ENCODE results near the gene HNRNPU. TPM values are rescaled to one million over a fixed set of nuclear protein-coding genes. Genes with fewer than 3 reads are reported as not detected.

The HNRNPU gene
- total RNA-seq, 4 donors from 2014 or later, result 284 to 367 (median 323) TPM

GRCh38 chr1:244810221-244810620 lies 54.1 kb downstream of the HNRNPU start:
- ATAC-seq, result no peak
- Histone ChIP-seq H3K9me3 (no peaks in the 10 kb centered on the region), H3K27me3 (peaks cover 16% of the 10 kb centered on the region), H3K36me3 (no peaks in the 10 kb centered on the region), H3K27ac (no peak overlapping the region), H3K4me3 (no peak overlapping the region), H3K4me1 (no peaks in the 10 kb centered on the region)
- TF ChIP-seq POLR2AphosphoS5 (IDR thresholded peaks at IDR 0.05), result no peak
- no peak for TF ChIP-seq CTCF (IDR thresholded peaks at IDR 0.05)
- no peak for TF ChIP-seq POLR2A (IDR thresholded peaks at IDR 0.05)
- TF ChIP-seq EP300 (IDR thresholded peaks at IDR 0.05), result no peak
- WGBS, 2 donors (ENCODE audit: low coverage in 1 of 2), result 71 to 85% methylated on average over 6 to 22 of the region's 22 CpGs

GRCh38 chr1:244807138-244807537 lies 57.2 kb downstream of the HNRNPU start:
- H3K27ac ChIP-seq, result no peak overlapping the region
- no peak for ATAC-seq

GRCh38 chr1:244804841-244805240 lies 59.5 kb downstream of the HNRNPU start:
- Histone ChIP-seq H3K36me3 (no peaks in the 10 kb centered on the region), H3K4me3 (no peak overlapping the region), H3K4me1 (no peaks in the 10 kb centered on the region), H3K27me3 (no peaks in the 10 kb centered on the region), H3K27ac (no peak overlapping the region), H3K9me3 (no peaks in the 10 kb centered on the region)
- no peak for ATAC-seq
- TF ChIP-seq POLR2AphosphoS5 (IDR thresholded peaks at IDR 0.05) (no peak), POLR2A (IDR thresholded peaks at IDR 0.05) (no peak), CTCF (IDR thresholded peaks at IDR 0.05) (no peak), EP300 (IDR thresholded peaks at IDR 0.05) (no peak)
- WGBS, 2 donors (ENCODE audit: low coverage in 1 of 2), result 87 to 90% methylated on average over 8 of the region's 8 CpGs

More at GRCh38 chr1:244807138-244807537, 57.2 kb downstream of the HNRNPU start:
- TF ChIP-seq POLR2AphosphoS5 (IDR thresholded peaks at IDR 0.05), result no peak
- TF ChIP-seq CTCF (IDR thresholded peaks at IDR 0.05), result no peak
- H3K4me1 ChIP-seq, result no peaks in the 10 kb centered on the region
- H3K36me3 ChIP-seq, result no peaks in the 10 kb centered on the region
- H3K9me3 ChIP-seq, result no peaks in the 10 kb centered on the region
- no peak overlapping the region for H3K4me3 ChIP-seq
- H3K27me3 ChIP-seq, result peaks cover 7% of the 10 kb centered on the region

- no peak for ATAC-seq
- 67 to 74% methylated on average over 3 to 8 of the region's 16 CpGs for WGBS, 2 donors (ENCODE audit: low coverage in 1 of 2)
- TF ChIP-seq EP300 (IDR thresholded peaks at IDR 0.05) (no peak), POLR2A (IDR thresholded peaks at IDR 0.05) (no peak)
Observed at GRCh38 chr1:244802556-244803239, 61.6 kb downstream of the HNRNPU start.

GRCh38 chr1:244802041-244802440 lies 62.3 kb downstream of the HNRNPU start:
- no peaks in the 10 kb centered on the region for H3K27me3 ChIP-seq
- no peaks in the 10 kb centered on the region for H3K36me3 ChIP-seq
- 66 to 78% methylated on average over 6 to 10 of the region's 14 CpGs for WGBS, 2 donors (ENCODE audit: low coverage in 1 of 2)
- no peak overlapping the region for H3K4me3 ChIP-seq
- H3K27ac ChIP-seq, result no peak overlapping the region
- no peaks in the 10 kb centered on the region for H3K9me3 ChIP-seq
- ATAC-seq, result no peak
- TF ChIP-seq EP300 (IDR thresholded peaks at IDR 0.05) (no peak), POLR2AphosphoS5 (IDR thresholded peaks at IDR 0.05) (no peak), CTCF (IDR thresholded peaks at IDR 0.05) (no peak), POLR2A (IDR thresholded peaks at IDR 0.05) (no peak)
- H3K4me1 ChIP-seq, result no peaks in the 10 kb centered on the region

More at GRCh38 chr1:244802556-244803239, 61.6 kb downstream of the HNRNPU start:
- H3K4me3 ChIP-seq, result no peak overlapping the region
- no peaks in the 10 kb centered on the region for H3K9me3 ChIP-seq
- no peak overlapping the region for H3K27ac ChIP-seq
- H3K36me3 ChIP-seq, result no peaks in the 10 kb centered on the region
- H3K4me1 ChIP-seq, result no peaks in the 10 kb centered on the region
- H3K27me3 ChIP-seq, result no peaks in the 10 kb centered on the region
